ENCODE results near the gene DDX6.

GRCh38 chr11:118789501-118790356, 1.2 kb downstream of the DDX6 start:
- TF ChIP-seq CTCF (IDR thresholded peaks at IDR 0.05) (no peak), POLR2A (IDR thresholded peaks at IDR 0.05) (no peak), EP300 (IDR thresholded peaks at IDR 0.05) (no peak)
